ENCODE results near the gene GAA.

DNA sequence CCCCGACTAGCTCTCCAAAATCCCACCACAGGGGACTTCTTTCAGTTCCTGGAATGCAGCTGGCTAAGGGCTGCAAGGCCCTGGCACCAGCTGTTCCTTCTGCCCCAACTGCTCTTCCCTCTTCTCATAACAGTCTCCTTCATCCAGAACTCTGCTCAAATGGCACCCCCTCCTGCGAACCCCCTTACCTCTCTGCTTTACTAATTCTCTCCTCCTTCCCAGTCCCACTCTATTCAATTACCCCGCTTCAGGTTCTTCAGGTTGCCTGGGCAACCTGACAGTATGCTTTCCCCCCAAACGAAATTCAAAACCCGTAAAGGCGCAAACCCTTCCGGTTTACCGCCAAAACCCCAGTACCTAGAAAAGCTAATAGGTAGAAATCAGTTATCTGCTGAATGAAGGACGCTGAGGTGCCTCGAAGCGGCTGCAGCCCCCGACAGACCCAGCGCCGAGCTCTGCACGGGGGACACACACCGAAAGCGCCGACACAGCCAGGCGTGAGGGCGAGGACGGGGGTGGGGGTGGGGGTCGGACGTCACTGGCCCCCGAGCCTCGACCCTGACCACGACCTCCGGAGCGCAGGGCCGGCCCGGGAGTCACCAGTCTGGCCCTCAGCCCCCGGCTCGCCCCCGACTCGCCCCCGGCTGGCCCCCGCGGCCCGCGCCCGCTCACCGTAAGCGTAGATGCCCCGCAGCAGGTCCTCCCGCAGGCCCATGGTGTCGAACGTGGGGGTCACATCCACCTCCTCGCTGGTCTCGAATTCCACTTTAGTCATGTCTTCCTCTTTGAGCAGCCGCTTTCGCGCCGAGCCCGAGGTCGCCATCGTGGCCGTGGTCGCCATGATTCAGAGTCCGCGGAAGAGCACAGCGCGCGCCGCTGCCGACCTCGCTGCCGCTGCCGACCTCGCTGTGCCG is 45.0 kb downstream of the GAA start:
- TF ChIP-seq, protein P1, sequence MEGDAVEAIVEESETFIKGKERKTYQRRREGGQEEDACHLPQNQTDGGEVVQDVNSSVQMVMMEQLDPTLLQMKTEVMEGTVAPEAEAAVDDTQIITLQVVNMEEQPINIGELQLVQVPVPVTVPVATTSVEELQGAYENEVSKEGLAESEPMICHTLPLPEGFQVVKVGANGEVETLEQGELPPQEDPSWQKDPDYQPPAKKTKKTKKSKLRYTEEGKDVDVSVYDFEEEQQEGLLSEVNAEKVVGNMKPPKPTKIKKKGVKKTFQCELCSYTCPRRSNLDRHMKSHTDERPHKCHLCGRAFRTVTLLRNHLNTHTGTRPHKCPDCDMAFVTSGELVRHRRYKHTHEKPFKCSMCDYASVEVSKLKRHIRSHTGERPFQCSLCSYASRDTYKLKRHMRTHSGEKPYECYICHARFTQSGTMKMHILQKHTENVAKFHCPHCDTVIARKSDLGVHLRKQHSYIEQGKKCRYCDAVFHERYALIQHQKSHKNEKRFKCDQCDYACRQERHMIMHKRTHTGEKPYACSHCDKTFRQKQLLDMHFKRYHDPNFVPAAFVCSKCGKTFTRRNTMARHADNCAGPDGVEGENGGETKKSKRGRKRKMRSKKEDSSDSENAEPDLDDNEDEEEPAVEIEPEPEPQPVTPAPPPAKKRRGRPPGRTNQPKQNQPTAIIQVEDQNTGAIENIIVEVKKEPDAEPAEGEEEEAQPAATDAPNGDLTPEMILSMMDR (conservative IDR thresholded peaks at IDR 0.05; ENCODE audit: low read depth, low read length), result no peak
- TF ChIP-seq EZH2 (IDR thresholded peaks at IDR 0.05; ENCODE audit: borderline replicate concordance, low read depth, low read length, poor library complexity, severe bottlenecking), result no peak

Measured in A673 (cell line).